GM12878 (cell line): ENCODE data around the gene RSPH9.

Source experiments
- CUX1 ChIP-seq: IDR thresholded peaks from 2 replicates; pipeline ENCODE4 v1.6.1; 2012; ENCODE audit warnings: improper control_type of control experiment, low read depth, low read length; ENCODE audit not compliant: insufficient replicate concordance
- ESRRA ChIP-seq: IDR thresholded peaks from 2 replicates; pipeline ENCODE4 v1.6.1; 2012; ENCODE audit warnings: mild to moderate bottlenecking, low read length, improper control_type of control experiment
- NBN ChIP-seq: fragments of 450-650 bp; IDR thresholded peaks from 2 replicates; pipeline ENCODE4 v1.6.1; 2016
- POLR2A ChIP-seq: IDR thresholded peaks from 2 replicates; pipeline ENCODE4 v1.6.1; 2011; ENCODE audit warnings: low read depth, mild to moderate bottlenecking, low read length
- POLR2AphosphoS5 ChIP-seq: IDR thresholded peaks from 2 replicates; pipeline ENCODE4 v1.6.1; 2011; ENCODE audit warnings: mild to moderate bottlenecking, low read length, inconsistent platforms
- SP1 ChIP-seq: IDR thresholded peaks from one replicate; pipeline ENCODE4 v1.6.1; 2011; ENCODE audit warnings: low read depth, low read length
- ZNF687 ChIP-seq: fragments of 450-650 bp; IDR thresholded peaks from 2 replicates; pipeline ENCODE4 v1.6.1; 2017; ENCODE audit warnings: mild to moderate bottlenecking, moderate library complexity

- TF ChIP-seq POLR2A (no peak), ESRRA (no peak), ZNF687 (no peak), POLR2AphosphoS5 (no peak), SP1 (no peak), CUX1 (no peak), NBN (no peak)
Measured at GRCh38 chr6:43697421-43697820, 52.6 kb downstream of the RSPH9 start.
